CD4-positive, alpha-beta T cell treated with Interleukin-1 beta for 1 hour (primary cell): ENCODE results near the gene ZGLP1.
"Not testable (repeated sequence)": the region's sequence is repeated elsewhere in the genome, so short reads cannot be mapped to it uniquely, and the experiment has no call there.

Experiments
- DNase-seq, 2 donors: peaks; one replicate each; pipeline ENCODE4 v3.0.0-alpha.2; 2020 to 2022

ZGLP1 gene

DNA sequence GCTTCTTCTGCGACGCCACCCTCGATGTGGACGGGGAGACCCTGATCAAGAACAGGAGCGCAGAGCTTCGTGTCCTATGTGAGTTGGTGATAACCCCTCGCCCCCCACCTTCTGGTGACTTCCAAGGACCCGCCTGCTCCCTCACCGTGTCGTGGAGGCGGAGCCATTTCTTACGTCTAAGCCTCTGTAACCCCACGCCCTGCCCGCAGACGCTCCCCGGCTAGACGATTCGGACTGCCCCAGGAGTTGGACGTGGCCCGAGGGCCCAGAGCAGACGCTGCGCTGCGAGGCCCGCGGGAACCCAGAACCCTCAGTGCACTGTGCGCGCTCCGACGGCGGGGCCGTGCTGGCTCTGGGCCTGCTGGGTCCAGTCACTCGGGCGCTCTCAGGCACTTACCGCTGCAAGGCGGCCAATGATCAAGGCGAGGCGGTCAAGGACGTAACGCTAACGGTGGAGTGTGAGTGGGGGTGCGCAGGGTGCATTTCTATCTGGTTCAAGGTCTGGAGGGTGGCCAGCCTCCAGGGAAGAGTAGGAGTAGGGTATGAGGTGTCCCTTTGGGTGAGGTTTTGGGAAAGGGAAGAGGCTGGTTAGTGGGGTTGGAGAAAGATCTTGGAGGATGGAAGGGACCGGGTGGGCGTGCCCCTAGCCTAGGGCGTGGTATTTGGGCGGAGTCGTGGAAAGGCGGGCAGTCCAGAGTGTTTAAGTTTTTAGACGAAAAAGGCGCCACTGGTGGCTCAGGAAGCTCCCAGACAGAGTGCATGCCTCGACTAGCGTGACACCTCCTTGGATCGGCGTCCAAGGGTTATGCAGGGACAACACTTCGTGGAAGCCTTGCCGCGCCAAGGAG is 16.6 kb downstream of the ZGLP1 start:
- DNase-seq: no peak

DNA sequence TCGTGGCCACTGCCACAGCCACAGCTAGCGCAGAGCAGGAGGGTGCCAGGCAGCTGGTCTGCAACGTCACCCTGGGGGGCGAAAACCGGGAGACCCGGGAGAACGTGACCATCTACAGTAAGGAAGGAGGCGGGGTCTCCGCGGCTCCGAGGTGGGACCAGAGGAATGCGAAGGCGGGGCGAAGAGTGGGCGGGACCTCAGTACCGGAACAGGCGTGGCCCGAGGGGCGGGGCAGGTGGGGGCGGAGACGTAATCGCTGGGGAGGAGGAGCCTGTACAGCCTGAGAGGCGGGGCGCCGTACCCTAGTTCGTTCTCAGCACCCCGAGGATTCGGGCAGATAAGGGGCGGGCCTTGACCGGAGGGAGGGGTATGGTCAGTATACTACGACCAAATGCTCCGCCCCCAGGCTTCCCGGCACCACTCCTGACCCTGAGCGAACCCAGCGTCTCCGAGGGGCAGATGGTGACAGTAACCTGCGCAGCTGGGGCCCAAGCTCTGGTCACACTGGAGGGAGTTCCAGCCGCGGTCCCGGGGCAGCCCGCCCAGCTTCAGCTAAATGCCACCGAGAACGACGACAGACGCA is 17.3 kb downstream of the ZGLP1 start:
- DNase-seq: peak; percentile 75 to 76

DNA sequence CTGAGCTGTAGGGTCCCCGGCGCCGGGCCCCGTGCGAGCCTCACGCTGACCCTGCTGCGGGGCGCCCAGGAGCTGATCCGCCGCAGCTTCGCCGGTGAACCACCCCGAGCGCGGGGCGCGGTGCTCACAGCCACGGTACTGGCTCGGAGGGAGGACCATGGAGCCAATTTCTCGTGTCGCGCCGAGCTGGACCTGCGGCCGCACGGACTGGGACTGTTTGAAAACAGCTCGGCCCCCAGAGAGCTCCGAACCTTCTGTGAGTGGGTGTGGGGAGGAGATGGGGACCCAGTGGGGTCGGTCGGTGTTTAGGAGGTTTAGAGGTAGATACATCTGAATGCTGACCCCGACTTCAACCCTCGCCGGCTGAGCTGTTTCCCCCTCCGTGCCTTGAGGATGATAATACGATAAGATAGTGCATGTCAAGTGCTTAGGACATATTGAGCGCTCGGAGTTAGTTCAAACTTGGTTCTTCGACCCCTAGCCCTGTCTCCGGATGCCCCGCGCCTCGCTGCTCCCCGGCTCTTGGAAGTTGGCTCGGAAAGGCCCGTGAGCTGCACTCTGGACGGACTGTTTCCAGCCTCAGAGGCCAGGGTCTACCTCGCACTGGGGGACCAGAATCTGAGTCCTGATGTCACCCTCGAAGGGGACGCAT is 17.9 kb downstream of the ZGLP1 start:
- no peak for DNase-seq

DNA sequence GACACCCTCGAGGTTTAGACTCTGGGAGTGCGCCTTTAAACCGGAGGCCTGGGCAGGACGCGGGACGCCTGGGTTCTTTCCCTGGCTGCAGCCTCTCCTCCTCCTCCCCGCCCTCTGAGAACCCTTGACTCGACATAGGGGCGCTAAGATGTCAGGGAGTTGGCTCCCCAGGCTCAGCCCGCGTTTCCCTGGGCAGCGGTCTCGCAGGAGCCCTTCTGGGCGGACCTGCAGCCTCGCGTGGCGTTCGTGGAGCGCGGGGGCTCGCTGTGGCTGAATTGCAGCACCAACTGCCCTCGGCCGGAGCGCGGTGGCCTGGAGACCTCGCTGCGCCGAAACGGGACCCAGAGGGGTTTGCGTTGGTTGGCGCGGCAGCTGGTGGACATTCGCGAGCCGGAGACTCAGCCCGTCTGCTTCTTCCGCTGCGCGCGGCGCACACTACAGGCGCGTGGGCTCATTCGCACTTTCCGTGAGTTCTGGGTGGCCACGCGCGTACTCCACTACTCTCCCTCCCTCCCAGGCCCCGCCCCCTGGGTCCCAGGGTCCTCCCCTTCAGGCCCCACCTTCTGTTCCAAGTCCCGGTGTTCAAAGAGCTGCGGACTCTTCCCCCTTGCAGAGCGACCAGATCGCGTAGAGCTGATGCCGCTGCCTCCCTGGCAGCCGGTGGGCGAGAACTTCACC is 18.6 kb downstream of the ZGLP1 start:
- DNase-seq: peak; percentile 62 to 69

DNA sequence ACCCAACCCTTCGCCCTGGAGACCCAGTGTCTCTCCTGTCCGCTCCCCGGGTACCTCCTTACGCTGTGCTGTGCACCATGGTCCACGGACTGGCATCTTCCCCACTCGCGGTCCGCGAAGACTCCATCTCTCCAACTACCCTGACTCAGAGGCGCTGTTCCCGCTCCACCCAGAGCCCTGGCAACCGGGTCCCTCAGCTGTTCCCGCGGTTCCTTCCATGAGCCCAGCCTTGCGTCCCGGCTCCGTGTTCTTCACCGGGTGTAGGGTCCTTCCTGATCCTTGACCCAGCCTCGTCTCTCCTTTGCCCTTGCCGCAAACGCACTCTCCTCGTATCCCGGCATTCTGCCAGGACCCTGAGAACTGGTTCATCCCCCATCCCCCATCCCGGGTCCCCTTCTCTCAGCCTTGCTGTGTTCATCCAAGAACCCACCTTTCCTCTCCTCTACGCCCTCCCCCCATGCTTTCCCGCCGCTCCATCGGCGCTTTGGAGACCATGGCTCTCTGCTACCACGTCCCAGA is 19.2 kb downstream of the ZGLP1 start:
- no peak for DNase-seq

DNA sequence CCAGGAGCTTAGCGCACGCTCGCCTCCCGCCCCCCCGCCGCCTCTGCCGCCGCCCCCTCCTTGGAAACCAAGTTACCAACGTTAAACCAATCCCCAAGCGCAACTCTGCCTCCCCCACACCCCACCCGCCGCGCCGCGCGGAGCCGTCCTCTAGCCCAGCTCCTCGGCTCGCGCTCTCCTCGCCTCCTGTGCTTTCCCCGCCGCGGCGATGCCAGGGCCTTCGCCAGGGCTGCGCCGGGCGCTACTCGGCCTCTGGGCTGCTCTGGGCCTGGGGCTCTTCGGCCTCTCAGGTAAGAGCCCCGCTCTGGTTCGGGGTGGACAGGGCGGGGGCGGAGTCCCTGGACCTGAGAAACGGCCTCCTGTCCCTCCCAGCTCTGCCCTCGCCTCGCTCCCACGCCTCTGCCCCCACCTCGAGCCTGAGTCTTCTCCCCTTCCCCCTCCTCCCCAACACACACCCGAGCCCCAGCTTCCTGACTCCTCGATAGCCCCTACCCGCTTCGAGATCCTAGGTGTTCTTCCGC is 19.7 kb downstream of the ZGLP1 start, which contains the start of gene ICAM5:
Gene ICAM5 (plus strand): TSS at position 117 of the 521 bp plus-strand sequence. CDS start 92 bp downstream, at position 209.
- DNase-seq: peak in 1 of 2 donors; percentile 39

DNA sequence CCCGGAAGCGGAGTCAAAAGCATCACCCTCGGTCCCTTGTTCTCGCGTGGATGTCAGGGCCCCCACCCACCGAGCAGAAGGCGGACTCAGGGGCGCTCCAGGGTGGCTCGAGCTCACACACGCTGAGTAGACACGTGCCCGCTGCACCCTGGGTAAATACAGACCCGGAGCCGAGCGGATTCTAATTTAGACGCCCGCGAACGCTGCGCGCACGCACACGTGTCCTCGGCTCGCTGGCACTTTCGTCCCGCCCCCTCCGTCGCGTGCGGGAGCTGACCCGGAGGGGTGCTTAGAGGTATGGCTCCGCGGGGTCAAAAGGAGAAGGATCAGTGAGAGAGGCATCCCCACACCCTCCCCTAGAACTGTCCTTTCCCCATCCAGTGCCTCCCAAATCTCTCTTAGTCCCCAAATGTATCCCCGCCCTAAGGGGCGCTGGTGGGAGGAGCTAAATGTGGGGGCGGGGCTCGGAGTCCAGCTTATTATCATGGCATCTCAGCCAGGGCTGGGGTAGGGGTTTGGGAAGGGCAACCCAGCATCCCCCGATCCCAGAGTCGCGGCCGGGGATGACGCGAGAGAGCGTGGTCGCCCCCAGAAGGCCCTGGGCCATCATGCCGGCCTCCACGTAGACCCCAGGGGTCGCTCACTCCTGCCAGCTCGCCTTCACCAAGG is 20.3 kb downstream of the ZGLP1 start:
- DNase-seq: peak; percentile 66

DNA sequence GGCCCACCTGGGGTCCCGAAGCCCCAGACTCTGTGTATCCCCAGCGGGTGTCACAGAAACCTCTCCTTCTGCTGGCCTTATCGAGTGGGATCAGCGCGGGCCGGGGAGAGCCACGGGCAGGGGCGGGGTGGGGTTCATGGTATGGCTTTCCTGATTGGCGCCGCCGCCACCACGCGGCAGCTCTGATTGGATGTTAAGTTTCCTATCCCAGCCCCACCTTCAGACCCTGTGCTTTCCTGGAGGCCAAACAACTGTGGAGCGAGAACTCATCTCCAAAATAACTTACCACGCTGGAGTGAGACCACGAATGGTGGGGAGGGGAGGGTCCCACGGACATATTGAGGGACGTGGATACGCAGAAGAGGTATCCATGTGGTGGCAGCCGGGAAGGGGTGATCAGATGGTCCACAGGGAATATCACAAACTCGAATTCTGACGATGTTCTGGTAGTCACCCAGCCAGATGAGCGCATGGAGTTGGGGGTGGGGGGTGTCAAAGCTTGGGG is 20.9 kb downstream of the ZGLP1 start:
- DNase-seq: peak; percentile 42 to 48

DNA sequence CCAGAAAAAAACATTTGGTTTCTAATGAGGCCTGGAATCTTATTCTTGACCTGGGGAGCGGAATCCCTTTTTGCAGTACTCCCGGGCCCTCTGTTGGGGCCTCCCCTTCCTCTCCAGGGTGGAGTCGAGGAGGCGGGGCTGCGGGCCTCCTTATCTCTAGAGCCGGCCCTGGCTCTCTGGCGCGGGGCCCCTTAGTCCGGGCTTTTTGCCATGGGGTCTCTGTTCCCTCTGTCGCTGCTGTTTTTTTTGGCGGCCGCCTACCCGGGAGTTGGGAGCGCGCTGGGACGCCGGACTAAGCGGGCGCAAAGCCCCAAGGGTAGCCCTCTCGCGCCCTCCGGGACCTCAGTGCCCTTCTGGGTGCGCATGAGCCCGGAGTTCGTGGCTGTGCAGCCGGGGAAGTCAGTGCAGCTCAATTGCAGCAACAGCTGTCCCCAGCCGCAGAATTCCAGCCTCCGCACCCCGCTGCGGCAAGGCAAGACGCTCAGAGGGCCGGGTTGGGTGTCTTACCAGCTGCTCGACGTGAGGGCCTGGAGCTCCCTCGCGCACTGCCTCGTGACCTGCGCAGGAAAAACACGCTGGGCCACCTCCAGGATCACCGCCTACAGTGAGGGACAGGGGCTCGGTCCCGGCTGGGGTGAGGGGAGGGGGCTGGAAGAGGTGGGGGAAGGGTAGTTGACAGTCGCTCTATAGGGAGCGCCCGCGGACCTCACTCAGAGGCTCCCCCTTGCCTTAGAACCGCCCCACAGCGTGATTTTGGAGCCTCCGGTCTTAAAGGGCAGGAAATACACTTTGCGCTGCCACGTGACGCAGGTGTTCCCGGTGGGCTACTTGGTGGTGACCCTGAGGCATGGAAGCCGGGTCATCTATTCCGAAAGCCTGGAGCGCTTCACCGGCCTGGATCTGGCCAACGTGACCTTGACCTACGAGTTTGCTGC is 22.5 kb downstream of the ZGLP1 start, which contains the start of gene ICAM4:
Gene ICAM4 (plus strand): TSS at position 153 of the 935 bp plus-strand sequence. CDS start 58 bp downstream, at position 211.
- DNase-seq: peak; percentile 45 to 47

DNA sequence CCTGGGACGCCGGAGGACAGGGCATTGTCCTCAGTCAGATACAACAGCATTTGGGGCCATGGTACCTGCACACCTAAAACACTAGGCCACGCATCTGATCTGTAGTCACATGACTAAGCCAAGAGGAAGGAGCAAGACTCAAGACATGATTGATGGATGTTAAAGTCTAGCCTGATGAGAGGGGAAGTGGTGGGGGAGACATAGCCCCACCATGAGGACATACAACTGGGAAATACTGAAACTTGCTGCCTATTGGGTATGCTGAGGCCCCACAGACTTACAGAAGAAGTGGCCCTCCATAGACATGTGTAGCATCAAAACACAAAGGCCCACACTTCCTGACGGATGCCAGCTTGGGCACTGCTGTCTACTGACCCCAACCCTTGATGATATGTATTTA is 24.2 kb downstream of the ZGLP1 start:
- DNase-seq: no peak

DNA sequence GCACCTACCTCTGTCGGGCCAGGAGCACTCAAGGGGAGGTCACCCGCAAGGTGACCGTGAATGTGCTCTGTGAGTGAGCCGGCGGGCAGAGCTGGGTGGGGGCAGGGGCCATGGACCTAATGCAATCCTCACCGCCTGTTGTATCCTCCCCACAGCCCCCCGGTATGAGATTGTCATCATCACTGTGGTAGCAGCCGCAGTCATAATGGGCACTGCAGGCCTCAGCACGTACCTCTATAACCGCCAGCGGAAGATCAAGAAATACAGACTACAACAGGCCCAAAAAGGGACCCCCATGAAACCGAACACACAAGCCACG is 24.7 kb downstream of the ZGLP1 start:
- DNase-seq: no peak

DNA sequence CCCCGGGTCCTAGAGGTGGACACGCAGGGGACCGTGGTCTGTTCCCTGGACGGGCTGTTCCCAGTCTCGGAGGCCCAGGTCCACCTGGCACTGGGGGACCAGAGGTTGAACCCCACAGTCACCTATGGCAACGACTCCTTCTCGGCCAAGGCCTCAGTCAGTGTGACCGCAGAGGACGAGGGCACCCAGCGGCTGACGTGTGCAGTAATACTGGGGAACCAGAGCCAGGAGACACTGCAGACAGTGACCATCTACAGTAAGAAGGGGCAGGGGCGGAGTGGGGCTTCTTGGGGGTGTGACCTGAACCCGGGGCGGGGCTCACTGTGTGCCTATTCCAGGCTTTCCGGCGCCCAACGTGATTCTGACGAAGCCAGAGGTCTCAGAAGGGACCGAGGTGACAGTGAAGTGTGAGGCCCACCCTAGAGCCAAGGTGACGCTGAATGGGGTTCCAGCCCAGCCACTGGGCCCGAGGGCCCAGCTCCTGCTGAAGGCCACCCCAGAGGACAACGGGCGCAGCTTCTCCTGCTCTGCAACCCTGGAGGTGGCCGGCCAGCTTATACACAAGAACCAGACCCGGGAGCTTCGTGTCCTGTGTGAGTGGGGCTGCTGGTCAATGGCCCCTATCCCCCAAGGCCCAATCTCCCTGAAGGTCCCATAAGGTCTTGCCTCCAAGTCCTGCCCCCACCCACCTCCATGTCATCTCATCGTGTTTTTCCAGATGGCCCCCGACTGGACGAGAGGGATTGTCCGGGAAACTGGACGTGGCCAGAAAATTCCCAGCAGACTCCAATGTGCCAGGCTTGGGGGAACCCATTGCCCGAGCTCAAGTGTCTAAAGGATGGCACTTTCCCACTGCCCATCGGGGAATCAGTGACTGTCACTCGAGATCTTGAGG is 25.3 kb downstream of the ZGLP1 start:
- no peak for DNase-seq

DNA sequence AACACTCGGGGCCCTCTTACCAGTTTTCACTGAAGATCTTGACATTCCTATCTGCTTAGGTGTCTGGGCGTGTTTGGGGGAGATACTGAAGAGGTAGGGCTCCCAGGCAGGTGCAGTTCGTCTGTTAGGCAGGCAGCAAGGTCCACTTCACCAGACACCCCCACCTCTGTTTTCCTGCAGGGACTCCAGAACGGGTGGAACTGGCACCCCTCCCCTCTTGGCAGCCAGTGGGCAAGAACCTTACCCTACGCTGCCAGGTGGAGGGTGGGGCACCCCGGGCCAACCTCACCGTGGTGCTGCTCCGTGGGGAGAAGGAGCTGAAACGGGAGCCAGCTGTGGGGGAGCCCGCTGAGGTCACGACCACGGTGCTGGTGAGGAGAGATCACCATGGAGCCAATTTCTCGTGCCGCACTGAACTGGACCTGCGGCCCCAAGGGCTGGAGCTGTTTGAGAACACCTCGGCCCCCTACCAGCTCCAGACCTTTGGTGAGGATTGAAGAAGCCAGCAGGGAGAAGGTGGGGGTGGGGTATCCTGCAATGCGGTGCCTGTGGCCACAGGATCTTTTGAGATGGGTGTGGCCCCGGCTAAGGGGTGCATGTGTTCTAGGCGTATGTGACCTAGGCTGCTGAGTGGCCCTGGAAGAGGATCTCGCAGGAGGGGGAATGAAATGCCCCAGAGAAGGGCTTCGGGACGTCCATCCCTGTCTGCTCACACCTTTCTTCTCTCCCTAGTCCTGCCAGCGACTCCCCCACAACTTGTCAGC is 26.1 kb downstream of the ZGLP1 start:
- DNase-seq: no peak

DNA sequence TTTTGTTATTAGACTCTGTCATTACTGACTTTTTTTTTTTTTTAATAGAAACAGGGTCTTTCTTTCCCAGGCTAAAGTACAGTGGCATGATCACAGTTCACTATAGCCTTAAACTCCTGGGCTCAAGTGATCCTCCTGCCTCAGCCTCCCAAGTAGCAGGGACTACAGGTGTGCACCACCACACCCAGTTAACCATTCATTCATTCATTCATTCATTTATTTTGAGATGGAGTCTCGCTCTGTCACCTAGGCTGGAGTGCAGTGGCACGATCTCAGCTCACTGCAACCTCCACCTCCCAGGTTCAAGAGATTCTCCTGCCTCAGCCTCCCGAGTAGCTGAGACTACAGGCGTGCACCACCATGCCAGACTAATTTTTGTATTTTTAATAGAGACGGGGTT is 27.6 kb downstream of the ZGLP1 start:
- not testable (repeated sequence) for DNase-seq

DNA sequence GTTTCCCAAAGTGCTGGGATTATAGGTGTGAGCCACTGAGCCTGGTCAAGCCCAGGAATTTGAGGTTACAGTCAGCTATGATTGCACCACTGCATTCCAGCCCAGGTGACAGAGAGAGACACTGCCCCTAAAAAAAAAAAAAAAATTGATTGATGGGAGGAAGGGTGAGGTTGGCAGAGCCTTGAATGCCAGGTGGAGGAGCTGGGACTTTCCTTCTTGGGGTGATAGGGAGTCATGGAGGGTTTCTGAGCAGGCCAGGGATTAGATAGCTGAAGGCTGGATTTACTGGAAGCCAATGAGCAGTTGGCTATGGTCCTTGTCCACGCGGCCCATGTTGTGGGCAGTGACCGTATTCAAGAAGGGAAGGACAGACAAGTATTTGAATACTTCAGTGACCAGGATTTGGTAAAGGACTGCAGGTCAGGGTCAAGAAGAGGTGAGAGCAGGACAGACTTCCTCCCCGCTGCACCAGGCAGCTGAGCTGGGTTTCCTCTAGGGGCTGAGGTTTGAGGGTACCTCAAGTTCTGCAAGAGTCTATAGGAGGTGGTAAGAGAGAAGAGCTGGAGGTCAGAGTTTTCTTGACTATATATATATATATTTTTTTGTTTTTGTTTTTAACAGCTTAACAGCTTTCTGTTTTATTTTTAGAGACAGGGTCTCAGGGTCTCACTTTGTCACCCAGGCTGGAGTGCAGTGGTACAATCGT is 29.7 kb downstream of the ZGLP1 start:
- DNase-seq: no peak

DNA sequence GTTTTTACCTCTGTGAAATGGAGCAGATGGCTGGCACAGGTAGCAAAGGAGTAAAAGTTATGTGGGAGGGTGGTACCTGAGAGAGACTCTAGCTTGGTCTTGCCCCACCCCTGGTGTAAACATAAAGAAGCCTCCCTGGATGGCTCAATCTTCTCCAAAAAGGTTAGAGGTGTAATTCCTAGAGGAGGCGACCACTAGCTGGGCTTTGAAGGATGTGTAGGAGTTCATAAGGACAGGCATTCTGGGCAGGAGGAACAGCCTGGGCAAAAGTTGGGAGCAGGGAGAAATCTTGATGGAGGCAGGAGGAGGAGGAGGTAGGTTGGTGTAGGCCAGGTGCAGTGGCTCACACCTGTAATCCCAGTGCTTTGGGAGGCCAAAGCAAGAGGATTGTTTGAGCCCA is 30.7 kb downstream of the ZGLP1 start:
- no peak for DNase-seq

DNA sequence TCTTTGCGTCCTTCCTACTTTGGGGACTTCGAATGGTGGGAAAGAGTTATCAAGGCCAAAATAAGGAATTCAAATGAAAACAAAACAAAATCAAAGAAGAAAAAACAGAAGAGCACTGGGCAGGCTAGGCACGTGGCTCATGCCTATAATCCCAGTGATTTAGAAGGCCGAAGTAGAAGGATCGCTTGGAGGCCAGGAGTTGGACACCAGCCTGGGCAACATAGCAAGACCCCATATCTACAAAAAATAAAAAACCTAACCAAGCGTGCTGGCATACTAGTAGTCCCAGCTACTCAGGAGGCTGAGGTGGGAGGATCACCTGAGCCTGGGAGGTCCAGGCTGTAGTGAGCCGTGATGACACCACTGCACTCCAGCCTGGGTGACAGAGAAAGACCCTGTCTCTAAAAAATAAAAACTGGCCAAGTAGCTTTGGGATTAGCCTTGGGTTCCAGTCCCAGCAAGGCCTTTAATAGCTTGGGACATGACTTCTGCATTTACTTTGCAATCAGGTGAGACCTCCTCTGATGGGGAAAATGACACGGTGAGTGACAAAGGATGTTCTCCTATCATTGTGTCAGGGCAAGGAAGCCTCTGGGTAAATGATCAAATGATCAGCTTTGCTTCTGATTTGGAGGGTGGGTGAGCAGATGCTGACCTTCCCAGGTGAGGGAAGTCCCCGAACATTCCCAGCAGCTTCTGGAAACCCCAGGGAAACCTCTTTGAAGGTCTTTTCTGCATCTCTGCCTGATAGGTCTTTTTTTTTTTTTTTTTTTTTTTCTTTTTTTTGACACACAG is 31.6 kb downstream of the ZGLP1 start:
- no peak for DNase-seq
